GM19328 (cell line): Measurements from ENCODE around the gene KIFC1.

Source experiments
- ATAC-seq: cut with Tn5 transposase; IDR thresholded peaks from one replicate; pipeline ENCODE4 v1.9.1; 2021; ENCODE audit warnings: mild to moderate bottlenecking, moderate library complexity; ENCODE audit not compliant: unreplicated experiment

Gene KIFC1

GRCh38 chr6:33410050-33410710 is 18.6 kb downstream of the KIFC1 start:
- peak; percentile 81 for ATAC-seq

- ATAC-seq, result peak; percentile 33
Measured at GRCh38 chr6:33410711-33411631, 19.3 kb downstream of the KIFC1 start, which contains the start of gene PHF1. TSS of gene PHF1 (plus strand) at chr6:33411014. CDS start at chr6:33412264, 1,250 bp downstream.

- no peak for ATAC-seq
Measured at GRCh38 chr6:33411632-33412005, 20.0 kb downstream of the KIFC1 start.

- no peak for ATAC-seq
Measured at GRCh38 chr6:33412140-33413009, 20.8 kb downstream of the KIFC1 start.

GRCh38 chr6:33413241-33414120 is 21.9 kb downstream of the KIFC1 start:
- ATAC-seq, result no peak

- no peak for ATAC-seq
Measured at GRCh38 chr6:33414592-33415271, 23.1 kb downstream of the KIFC1 start.

GRCh38 chr6:33415831-33416230 is 24.2 kb downstream of the KIFC1 start:
- ATAC-seq, result no peak

- no peak for ATAC-seq
Measured at GRCh38 chr6:33416386-33417127, 24.9 kb downstream of the KIFC1 start.

- ATAC-seq, result no peak
Measured at GRCh38 chr6:33417128-33417902, 25.7 kb downstream of the KIFC1 start.

- peak; percentile 86 for ATAC-seq
Measured at GRCh38 chr6:33417903-33418689, 26.5 kb downstream of the KIFC1 start, which contains the start of gene CUTA. TSS of gene CUTA (minus strand) at chr6:33418107. CDS start at chr6:33418000, 107 bp downstream.

- ATAC-seq, result no peak
Measured at GRCh38 chr6:33418690-33419291, 27.2 kb downstream of the KIFC1 start.

GRCh38 chr6:33419580-33420490 is 28.2 kb downstream of the KIFC1 start, which contains the start of gene SYNGAP1:
TSS of gene SYNGAP1 (plus strand) at chr6:33420065. CDS start at chr6:33420265, 200 bp downstream.
- ATAC-seq, result no peak

GRCh38 chr6:33420491-33421343 is 29.1 kb downstream of the KIFC1 start:
- ATAC-seq, result no peak

- no peak for ATAC-seq
Measured at GRCh38 chr6:33421344-33421643, 29.7 kb downstream of the KIFC1 start.

- no peak for ATAC-seq
Measured at GRCh38 chr6:33423777-33424176, 32.2 kb downstream of the KIFC1 start.
